ENCODE data around the gene NCAPH2.
A peak's percentile ranks its signal among the peaks of the same experiment; 100 is the strongest.

Gene NCAPH2

GRCh38 chr22:50506611-50507420 lies 1.2 kb upstream of the NCAPH2 start:
- Histone ChIP-seq H3K36me3 (peaks cover 53% of the 10 kb centered on the region), H3K27me3 (ENCODE audit: insufficient read depth, low read depth, severe bottlenecking) (no peaks in the 10 kb centered on the region), H3K27ac (peak overlapping the region; percentile 92), H3K9me3 (ENCODE audit: severe bottlenecking) (no peaks in the 10 kb centered on the region), H3K4me3 (ENCODE audit: low read depth, low read length) (peak overlapping the region; percentile 94)
- DNase-seq, result no peak
- TF ChIP-seq, protein P1, sequence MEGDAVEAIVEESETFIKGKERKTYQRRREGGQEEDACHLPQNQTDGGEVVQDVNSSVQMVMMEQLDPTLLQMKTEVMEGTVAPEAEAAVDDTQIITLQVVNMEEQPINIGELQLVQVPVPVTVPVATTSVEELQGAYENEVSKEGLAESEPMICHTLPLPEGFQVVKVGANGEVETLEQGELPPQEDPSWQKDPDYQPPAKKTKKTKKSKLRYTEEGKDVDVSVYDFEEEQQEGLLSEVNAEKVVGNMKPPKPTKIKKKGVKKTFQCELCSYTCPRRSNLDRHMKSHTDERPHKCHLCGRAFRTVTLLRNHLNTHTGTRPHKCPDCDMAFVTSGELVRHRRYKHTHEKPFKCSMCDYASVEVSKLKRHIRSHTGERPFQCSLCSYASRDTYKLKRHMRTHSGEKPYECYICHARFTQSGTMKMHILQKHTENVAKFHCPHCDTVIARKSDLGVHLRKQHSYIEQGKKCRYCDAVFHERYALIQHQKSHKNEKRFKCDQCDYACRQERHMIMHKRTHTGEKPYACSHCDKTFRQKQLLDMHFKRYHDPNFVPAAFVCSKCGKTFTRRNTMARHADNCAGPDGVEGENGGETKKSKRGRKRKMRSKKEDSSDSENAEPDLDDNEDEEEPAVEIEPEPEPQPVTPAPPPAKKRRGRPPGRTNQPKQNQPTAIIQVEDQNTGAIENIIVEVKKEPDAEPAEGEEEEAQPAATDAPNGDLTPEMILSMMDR (IDR thresholded peaks at IDR 0.05; ENCODE audit: low read depth, low read length), result no peak

- Histone ChIP-seq H3K36me3 (peaks cover 54% of the 10 kb centered on the region), H3K27me3 (ENCODE audit: insufficient read depth, low read depth, severe bottlenecking) (no peaks in the 10 kb centered on the region), H3K27ac (peak within 1 kb of the TSS; percentile 99), H3K9me3 (ENCODE audit: severe bottlenecking) (no peaks in the 10 kb centered on the region), H3K4me3 (ENCODE audit: low read depth, low read length) (peak within 1 kb of the TSS; percentile 97)
- TF ChIP-seq, protein P1 (IDR thresholded peaks at IDR 0.05; ENCODE audit: low read depth, low read length), result no peak
- DNase-seq, result peak; percentile 89
These were observed 518 bp upstream of the NCAPH2 start, which contains the start of gene LMF2 for GRCh38 chr22:50507421-50507990. Gene LMF2 (minus strand): TSS chr22:50507702. CDS start chr22:50507675, 27 bp downstream.

DNA sequence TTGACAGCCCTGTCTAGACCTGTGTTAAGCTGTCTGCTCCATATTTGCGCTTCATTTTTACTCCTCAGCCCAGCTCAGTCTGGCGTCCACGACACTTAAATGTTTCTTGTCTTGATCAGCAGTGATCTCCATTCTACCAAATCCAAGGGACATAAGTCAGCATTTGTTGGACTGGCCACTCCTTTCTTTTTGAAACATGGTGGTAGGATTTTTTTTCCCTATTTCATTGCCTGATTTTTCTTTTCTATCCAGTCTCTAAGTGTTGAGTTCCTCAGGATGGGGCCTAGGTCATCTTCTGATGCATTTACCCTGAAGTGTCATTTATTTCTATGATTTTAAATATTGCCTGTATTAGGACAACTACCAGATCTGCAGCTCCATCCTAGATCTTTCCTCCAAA lies 873 bp downstream of the NCAPH2 start:
- H3K27ac ChIP-seq, result peak overlapping the region; percentile 99
- TF ChIP-seq, protein P1 (IDR thresholded peaks at IDR 0.05; ENCODE audit: low read depth, low read length), result no peak

DNA sequence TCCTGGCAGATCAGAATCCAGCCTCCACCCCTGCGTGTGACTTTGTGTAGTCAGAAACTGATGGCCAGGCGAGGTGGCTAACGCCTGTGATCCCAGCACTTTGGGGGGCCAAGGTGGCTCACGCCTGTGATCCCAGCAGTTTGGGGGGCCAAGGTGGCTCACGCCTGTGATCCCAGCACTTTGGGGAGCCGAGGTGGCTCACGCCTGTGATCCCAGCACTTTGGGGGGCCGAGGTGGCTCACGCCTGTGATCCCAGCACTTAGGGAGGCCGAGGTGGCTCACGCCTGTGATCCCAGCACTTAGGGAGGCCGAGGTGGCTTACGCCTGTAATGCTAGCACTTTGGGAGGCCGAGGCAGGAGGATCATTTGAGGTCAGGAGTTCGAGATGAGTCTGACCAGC lies 5.2 kb downstream of the NCAPH2 start:
- no peak overlapping the region for H3K4me3 ChIP-seq (ENCODE audit: low read depth, low read length)
- no peak for DNase-seq
- H3K9me3 ChIP-seq (ENCODE audit: severe bottlenecking), result no peaks in the 10 kb centered on the region
- no peak overlapping the region; the same call in 1 of the 2 replicates for H3K27ac ChIP-seq
- no peaks in the 10 kb centered on the region for H3K27me3 ChIP-seq (ENCODE audit: insufficient read depth, low read depth, severe bottlenecking)
- TF ChIP-seq, protein P1 (IDR thresholded peaks at IDR 0.05; ENCODE audit: low read depth, low read length), result no peak
- peaks cover 67% of the 10 kb centered on the region for H3K36me3 ChIP-seq

More for the DNA sequence above, 873 bp downstream of the NCAPH2 start:
- Histone ChIP-seq H3K9me3 (ENCODE audit: severe bottlenecking) (no peaks in the 10 kb centered on the region), H3K36me3 (peaks cover 50% of the 10 kb centered on the region), H3K4me3 (ENCODE audit: low read depth, low read length) (peak overlapping the region; percentile 97), H3K27me3 (ENCODE audit: insufficient read depth, low read depth, severe bottlenecking) (no peaks in the 10 kb centered on the region)
- no peak for DNase-seq

GRCh38 chr22:50516068-50516467 lies 8.0 kb downstream of the NCAPH2 start:
- H3K27me3 ChIP-seq (ENCODE audit: insufficient read depth, low read depth, severe bottlenecking), result no peaks in the 10 kb centered on the region
- DNase-seq, result no peak
- H3K9me3 ChIP-seq (ENCODE audit: severe bottlenecking), result no peaks in the 10 kb centered on the region
- H3K27ac ChIP-seq, result no peak overlapping the region
- no peak overlapping the region for H3K4me3 ChIP-seq (ENCODE audit: low read depth, low read length)
- TF ChIP-seq, protein P1 (IDR thresholded peaks at IDR 0.05; ENCODE audit: low read depth, low read length), result no peak
- H3K36me3 ChIP-seq, result peaks cover 77% of the 10 kb centered on the region

All from WERI-Rb-1 (cell line).